A549 treated with DMSO at 1 μM for 4 hours (cell line): ENCODE results near the gene WDR33. TPM values are rescaled to one million over a fixed set of nuclear protein-coding genes. Genes with fewer than 3 reads are reported as not detected.

Source experiments
- total RNA-seq: library from RNA; stranded (reverse); fragments of 200-300 nt; extraction: Qiagen RNA extraction; gene quantifications from 5 replicates; pipeline ENCODE4 v1.2.3, GENCODE V29; 2022; ENCODE audit warnings: low read depth

The WDR33 gene
- total RNA-seq: 18.7 to 31.5 TPM (median 28.3 TPM) in 5 replicates

DNA sequence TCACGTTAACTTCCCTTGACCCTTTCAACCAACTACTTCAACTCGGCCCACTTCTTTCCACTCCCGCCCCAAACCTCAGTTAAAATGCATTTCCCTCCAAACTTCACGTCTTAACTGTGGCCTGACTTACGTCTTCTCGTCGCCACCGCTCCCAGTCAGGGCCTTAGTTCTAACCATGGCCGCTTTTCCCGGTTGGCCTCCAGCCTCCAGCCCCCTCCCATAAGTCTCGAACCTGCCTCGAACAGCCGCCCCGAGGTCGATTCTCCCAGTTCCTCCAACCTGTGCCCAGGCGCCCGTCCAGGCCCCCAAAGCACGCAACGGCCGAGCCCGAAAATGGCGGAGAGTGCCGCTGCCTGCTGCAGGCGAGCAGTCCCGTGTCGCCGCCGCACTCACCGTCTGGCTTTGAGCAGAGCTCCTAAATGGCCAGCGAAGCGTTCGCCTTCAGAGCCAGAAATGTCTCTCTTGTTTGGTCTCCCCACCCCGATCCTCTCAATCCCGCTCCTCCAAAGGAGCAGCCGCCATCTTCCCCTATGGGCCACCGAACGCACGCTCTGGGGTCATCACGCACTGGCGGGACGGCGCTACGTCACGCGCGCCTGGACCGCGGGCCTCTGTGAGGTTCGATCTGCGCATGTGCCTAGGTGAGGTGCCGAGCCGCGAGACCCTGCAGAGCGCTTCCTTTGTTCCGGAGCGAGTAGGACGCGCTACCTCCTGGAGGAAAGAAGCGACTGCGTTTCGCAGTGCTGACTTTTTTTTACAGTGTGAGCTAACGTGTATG lies at the start of gene WDR33:
Gene WDR33 (minus strand): TSS at position 553 of the 778 bp plus-strand sequence. CDS start 40,190 bp downstream, outside the sequence.

DNA sequence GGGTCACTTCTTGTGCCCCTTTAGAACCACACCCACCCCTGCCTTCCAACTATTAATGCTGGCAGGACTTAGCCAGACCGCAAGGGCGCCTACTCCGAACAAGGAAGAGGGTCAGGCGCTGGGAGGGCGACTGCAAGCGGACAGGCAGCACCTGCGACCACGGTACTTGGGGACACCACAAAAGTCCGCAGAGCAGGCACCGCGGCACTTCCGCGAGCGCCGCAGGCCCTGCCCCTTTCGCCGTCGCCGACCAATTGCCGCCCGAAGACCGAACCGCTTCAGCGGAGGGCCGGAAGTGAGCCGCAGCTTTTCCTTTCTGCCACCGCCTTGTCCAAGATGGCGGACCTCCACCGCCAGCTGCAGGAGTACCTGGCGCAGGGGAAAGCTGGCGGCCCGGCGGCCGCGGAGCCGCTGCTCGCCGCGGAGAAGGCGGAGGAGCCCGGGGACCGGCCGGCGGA lies 109.7 kb downstream of the WDR33 start, which contains the start of gene SFT2D3:
Gene SFT2D3 (plus strand): TSS at position 305 of the 458 bp plus-strand sequence. CDS start 32 bp downstream, at position 337.

DNA sequence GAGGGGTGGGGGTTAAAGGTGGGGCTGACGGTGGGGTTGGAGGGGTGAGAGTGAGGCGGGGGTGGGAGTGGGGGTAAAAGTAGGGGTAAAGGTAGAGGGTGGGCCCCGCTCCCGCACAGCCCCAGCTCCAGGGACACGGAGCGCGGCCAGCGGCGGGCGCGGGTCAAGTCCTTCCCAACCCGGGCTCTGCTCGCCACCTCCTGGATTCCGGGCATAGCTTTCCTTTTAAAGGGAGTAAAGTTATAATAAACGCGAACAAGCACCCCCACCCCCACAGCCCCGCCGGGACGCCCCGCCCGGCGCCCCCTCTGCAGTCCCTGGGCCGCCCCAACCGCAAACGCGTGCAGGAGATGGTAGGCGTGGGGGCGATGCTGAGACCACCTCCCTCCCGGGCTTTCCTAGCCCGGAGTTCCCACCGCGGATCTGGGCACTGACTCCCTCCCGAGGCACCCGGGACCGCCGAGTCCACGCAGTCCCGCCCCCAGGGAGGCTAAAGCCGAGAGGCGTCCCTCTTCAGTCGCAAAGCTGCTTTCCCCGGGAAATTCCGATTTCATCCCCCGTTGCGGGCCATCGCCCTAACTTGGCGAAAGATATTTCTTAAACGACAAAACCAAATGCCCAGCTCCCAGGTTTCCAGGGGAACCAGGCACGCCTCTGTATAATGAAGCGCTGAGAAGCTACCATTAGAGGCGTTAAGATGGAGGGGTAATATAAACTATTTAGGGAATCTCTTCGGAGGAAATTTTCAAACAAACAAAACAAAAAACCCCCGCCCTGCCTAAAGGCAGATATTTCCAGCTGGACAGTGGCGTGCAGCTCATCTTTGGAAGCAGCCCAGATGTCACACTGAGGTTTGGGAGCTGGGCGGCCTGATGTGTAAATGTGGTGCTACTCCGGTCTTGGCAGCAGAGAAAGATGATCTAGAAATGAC lies 135.4 kb downstream of the WDR33 start, which contains the start of gene LIMS2:
Gene LIMS2 (minus strand): TSS at position 200 of the 931 bp plus-strand sequence. CDS start 506 bp downstream, outside the sequence.

Other genes starting within 250 kb of the WDR33 start
- gene GPR17, start 165.0 kb downstream of the WDR33 start, total RNA-seq: 0.06 to 0.47 TPM (median 0.10 TPM) in 5 replicates
- gene LIMS2, start 135.6 kb downstream of the WDR33 start, total RNA-seq: 4.5 to 6.0 TPM (median 5.1 TPM) in 5 replicates
- 4.4 to 6.8 TPM (median 5.7 TPM) in 5 replicates for gene SFT2D3, start 109.7 kb downstream of the WDR33 start, total RNA-seq
- 51.5 to 66.0 TPM (median 59.0 TPM) in 5 replicates for gene POLR2D, start 47.0 kb upstream of the WDR33 start, total RNA-seq
- 17.6 to 20.7 TPM (median 19.0 TPM) in 5 replicates for gene AMMECR1L, start 74.8 kb upstream of the WDR33 start, total RNA-seq
- 11.4 to 14.8 TPM (median 12.7 TPM) in 5 replicates for gene SAP130, start 216.9 kb upstream of the WDR33 start, total RNA-seq